GM12878 (cell line): ENCODE results near the gene TTYH3. TPM values are rescaled to one million over a fixed set of nuclear protein-coding genes. Genes with fewer than 3 reads are reported as not detected.

Experiments
- ATAC-seq: fragments of 200-7000 bp; cut with Tn5 transposase; 3 replicates; pipeline ENCODE4 v1.9.1; 2020; ENCODE audit warnings: mild to moderate bottlenecking, moderate library complexity
- BruUV-seq: library from RNA; stranded (reverse); fragments of 400-500 nt; replicated peaks from 2 replicates; lab custom pipeline; 2021; lab: Mats Ljungman, UMichigan
- CTCF ChIA-PET: fragments of 300-600 bp; sonication (Branson Sonifier 250); formaldehyde crosslinking; extraction: SDS; loops from one replicate; lab custom pipeline; 2021; ENCODE audit warnings: inconsistent platforms; lab: Yijun Ruan, JAX
- POLR2A ChIA-PET: fragments of 350-600 bp; formaldehyde crosslinking; extraction: SDS; loops from one replicate; lab custom pipeline; 2021; ENCODE audit warnings: inconsistent platforms; lab: Charles Lee
- RAD21 ChIA-PET: fragments of 300-600 bp; sonication (Branson Sonifier 250); formaldehyde crosslinking; loops from one replicate; lab custom pipeline; 2023; ENCODE audit warnings: antibody characterized with exemption; ENCODE audit not compliant: unreplicated experiment; lab: Charles Lee
- SMC1A ChIA-PET: fragments of 300-600 bp; sonication (Branson Sonifier 250); formaldehyde crosslinking; loops from one replicate; lab custom pipeline; 2023; ENCODE audit not compliant: unreplicated experiment, uncharacterized antibody; lab: Charles Lee
- DNase-seq: peaks from one replicate; pipeline ENCODE4 v3.0.0-alpha.2; 2011; ENCODE audit warnings: low read depth, low spot score
- FAIRE-seq: peaks from 3 replicates; lab custom pipeline; 2011; peaks lifted over from hg19 to GRCh38; lab: Jason Lieb, UNC
- H2AFZ ChIP-seq: 2 replicates; pipeline ENCODE4 v1.6.0; 2011; ENCODE audit warnings: low read depth, low read length, control low read depth; ENCODE audit not compliant: control insufficient read depth
- H3K27ac ChIP-seq: 2 replicates; pipeline ENCODE4 v1.5.1; 2011; ENCODE audit warnings: control low read depth; ENCODE audit not compliant: control insufficient read depth, insufficient read depth
- H3K27me3 ChIP-seq, 2 experiments: replicated peaks in 1 of 2; 2 replicates each; pipeline versions ENCODE4 v1.6.0 to v1.6.1; 2011; ENCODE audit warnings: low read length in 1 of 2; ENCODE audit not compliant: control insufficient read depth in 2 of 2, insufficient read depth in 2 of 2
- H3K36me3 ChIP-seq, 2 experiments: 2 replicates each; pipeline ENCODE4 v1.5.1; 2011; ENCODE audit warnings: low read length in 1 of 2; ENCODE audit not compliant: control insufficient read depth in 2 of 2, insufficient read depth in 2 of 2
- H3K4me1 ChIP-seq: 2 replicates; pipeline ENCODE4 v1.6.1; 2011; ENCODE audit warnings: mild to moderate bottlenecking, low read length, moderate library complexity, mixed read lengths; ENCODE audit not compliant: control insufficient read depth, insufficient read depth
- H3K4me2 ChIP-seq: 2 replicates; pipeline ENCODE4 v1.6.0; 2011; ENCODE audit warnings: control low read depth; ENCODE audit not compliant: control insufficient read depth, insufficient read depth
- H3K4me3 ChIP-seq: fragments of 200-600 bp; sonication (generic); 2 replicates; pipeline ENCODE4 v1.5.1; 2016
- H3K79me2 ChIP-seq: 2 replicates; pipeline ENCODE4 v1.6.0; 2011; ENCODE audit warnings: low read length; ENCODE audit not compliant: control insufficient read depth, insufficient read depth
- H3K9ac ChIP-seq: 2 replicates; pipeline ENCODE4 v1.8.0; 2011; ENCODE audit warnings: low read length, control low read depth, mixed read lengths; ENCODE audit not compliant: control insufficient read depth, insufficient read depth
- H3K9me3 ChIP-seq: replicated peaks from 3 replicates; pipeline ENCODE4 v1.5.1; 2011; ENCODE audit warnings: mild to moderate bottlenecking, low read length; ENCODE audit not compliant: control insufficient read depth, insufficient read depth
- H4K20me1 ChIP-seq: 2 replicates; pipeline ENCODE4 v1.6.0; 2011; ENCODE audit not compliant: control insufficient read depth, insufficient read depth
- BHLHE40 ChIP-seq, 2 experiments: fragments of 450-650 bp in 1 of 2; IDR thresholded peaks; 2 replicates each; pipeline ENCODE4 v1.6.1; 2011 to 2017; ENCODE audit warnings: low read depth in 2 of 2, borderline replicate concordance in 1 of 2, improper control_type of control experiment in 1 of 2, low read length in 1 of 2, mild to moderate bottlenecking in 1 of 2
- GABPA ChIP-seq: IDR thresholded peaks from 2 replicates; pipeline ENCODE4 v1.6.1; 2014; ENCODE audit warnings: antibody characterized with exemption, low read depth, mild to moderate bottlenecking, inconsistent platforms
- NBN ChIP-seq: fragments of 450-650 bp; IDR thresholded peaks from 2 replicates; pipeline ENCODE4 v1.6.1; 2016
- PAX8 ChIP-seq: fragments of 450-650 bp; IDR thresholded peaks from 2 replicates; pipeline ENCODE4 v1.6.1; 2017; ENCODE audit warnings: mild to moderate bottlenecking, moderate library complexity
- RAD21 ChIP-seq: IDR thresholded peaks from 2 replicates; pipeline ENCODE4 v1.6.1; 2011; ENCODE audit warnings: mild to moderate bottlenecking, low read depth, low read length, moderate library complexity; ENCODE audit not compliant: insufficient read depth
- SUPT20H ChIP-seq: IDR thresholded peaks from 2 replicates; pipeline ENCODE4 v1.6.1; 2011; ENCODE audit warnings: low read depth, mild to moderate bottlenecking, low read length, moderate library complexity, borderline replicate concordance; ENCODE audit not compliant: control insufficient read depth
- TCF3 ChIP-seq: IDR thresholded peaks from 2 replicates; pipeline ENCODE4 v1.6.1; 2012; ENCODE audit warnings: low read depth, mild to moderate bottlenecking, low read length, borderline replicate concordance; ENCODE audit not compliant: insufficient read depth
- WGBS: methylation state at CpG from one replicate; pipeline ENCODE4 v1.1.6; 2016; ENCODE audit warnings: low lambda C conversion rate; ENCODE audit not compliant: insufficient replicate concordance, insufficient coverage; ENCODE audit errors: missing lambda C conversion rate; 5-methylcytosine and 5-hydroxymethylcytosine counted together
- in situ Hi-C: fragments of 300-500 bp; cut with MboI; formaldehyde crosslinking; loops from 9 replicates; pipeline ENCODE4 v1.14.3; 2018; ENCODE audit warnings: mixed read lengths
- intact Hi-C: fragments of 100-400 bp; cut with micrococcal nuclease; formaldehyde crosslinking; loops from one replicate; pipeline ENCODE4 v1.14.2; 2022; ENCODE audit not compliant: unreplicated experiment
- polyA plus RNA-seq, 11 experiments: library from polyadenylated mRNA; depleted of rRNA in 4 of 11; unstranded in 6 of 11; stranded (reverse) in 5 of 11; fragments of >200 nt; fragmentation: Nextera tagmentation in 4 of 11; fragmentation: Illumina TruSeq in 1 of 11; extraction: Ambion mirVana in 4 of 11; extraction: Trizol in 1 of 11; gene quantifications; 1 replicate in 1 of 11; 2 replicates in 10 of 11; pipeline versions ENCODE4 v1.2.1 to v1.2.3, GENCODE V29; 2011 to 2016; ENCODE audit warnings: inconsistent platforms in 2 of 11, missing spikeins in 2 of 11, low read depth in 1 of 11
- total RNA-seq, 4 experiments: library from RNA; depleted of rRNA in 3 of 4; stranded (reverse); fragments of >200 nt in 3 of 4; fragmentation: Illumina TruSeq in 1 of 4; extraction: Trizol in 1 of 4; gene quantifications; 2 replicates each; pipeline versions ENCODE4 v1.2.1 to v1.2.3, GENCODE V29; 2013 to 2021
- TF ChIP-seq, protein P1 (sequence below): fragments of 450-650 bp; IDR thresholded peaks from 2 replicates; pipeline ENCODE4 v1.6.1; 2017; ENCODE audit warnings: mild to moderate bottlenecking, low read depth, inconsistent platforms; ENCODE audit not compliant: poor library complexity, severe bottlenecking
- TF ChIP-seq, protein P2 (sequence below): IDR thresholded peaks from 2 replicates; pipeline ENCODE4 v1.6.1; 2012; ENCODE audit warnings: mild to moderate bottlenecking, low read depth, low read length

Gene TTYH3
- total and polyA plus RNA-seq, 10 of the 15 experiments (the other 5 are each of a cell fraction or from before 2014, with no cell fraction given), result 0.79 to 71.4 (median 10.5) TPM

DNA sequence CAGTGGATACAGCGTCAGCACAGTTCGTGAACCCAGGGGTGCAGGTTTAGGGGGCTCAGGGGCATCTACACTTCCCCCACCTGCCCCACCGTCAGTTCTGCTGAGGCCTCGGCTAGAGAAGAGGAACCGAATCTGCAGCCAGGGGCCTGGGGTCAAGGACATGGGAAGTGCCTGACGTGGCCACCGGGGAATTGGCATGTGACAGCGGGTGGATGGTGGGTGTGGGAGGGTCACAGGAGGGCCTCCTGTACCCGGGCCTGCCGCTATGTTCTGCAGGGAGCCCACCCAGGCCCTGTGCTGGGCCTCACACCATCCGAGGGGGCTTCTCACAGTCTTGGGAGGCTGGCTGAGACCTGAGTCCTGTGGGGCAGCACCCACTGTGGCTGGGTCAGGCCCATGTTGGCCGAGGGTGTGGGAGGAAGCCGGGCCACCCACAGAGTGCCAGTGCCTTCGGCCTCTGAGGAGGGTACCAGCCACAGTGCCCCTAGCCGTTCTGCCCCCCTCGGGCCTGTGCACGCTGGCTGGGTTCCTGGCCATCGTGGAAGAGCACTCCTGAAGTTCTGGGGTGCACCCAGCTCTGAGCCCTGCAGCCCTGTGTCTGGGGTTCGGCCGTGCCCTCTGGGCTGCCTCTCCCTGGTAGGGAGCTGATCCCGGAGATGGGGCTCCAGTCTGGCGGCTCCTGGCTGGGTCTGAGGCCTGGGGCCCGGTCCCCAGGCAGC is 5.9 kb downstream of the TTYH3 start (continued):
- TF ChIP-seq, protein P1, sequence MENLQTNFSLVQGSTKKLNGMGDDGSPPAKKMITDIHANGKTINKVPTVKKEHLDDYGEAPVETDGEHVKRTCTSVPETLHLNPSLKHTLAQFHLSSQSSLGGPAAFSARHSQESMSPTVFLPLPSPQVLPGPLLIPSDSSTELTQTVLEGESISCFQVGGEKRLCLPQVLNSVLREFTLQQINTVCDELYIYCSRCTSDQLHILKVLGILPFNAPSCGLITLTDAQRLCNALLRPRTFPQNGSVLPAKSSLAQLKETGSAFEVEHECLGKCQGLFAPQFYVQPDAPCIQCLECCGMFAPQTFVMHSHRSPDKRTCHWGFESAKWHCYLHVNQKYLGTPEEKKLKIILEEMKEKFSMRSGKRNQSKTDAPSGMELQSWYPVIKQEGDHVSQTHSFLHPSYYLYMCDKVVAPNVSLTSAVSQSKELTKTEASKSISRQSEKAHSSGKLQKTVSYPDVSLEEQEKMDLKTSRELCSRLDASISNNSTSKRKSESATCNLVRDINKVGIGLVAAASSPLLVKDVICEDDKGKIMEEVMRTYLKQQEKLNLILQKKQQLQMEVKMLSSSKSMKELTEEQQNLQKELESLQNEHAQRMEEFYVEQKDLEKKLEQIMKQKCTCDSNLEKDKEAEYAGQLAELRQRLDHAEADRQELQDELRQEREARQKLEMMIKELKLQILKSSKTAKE, result peak; percentile 27
- TF ChIP-seq TCF3, result no peak

DNA sequence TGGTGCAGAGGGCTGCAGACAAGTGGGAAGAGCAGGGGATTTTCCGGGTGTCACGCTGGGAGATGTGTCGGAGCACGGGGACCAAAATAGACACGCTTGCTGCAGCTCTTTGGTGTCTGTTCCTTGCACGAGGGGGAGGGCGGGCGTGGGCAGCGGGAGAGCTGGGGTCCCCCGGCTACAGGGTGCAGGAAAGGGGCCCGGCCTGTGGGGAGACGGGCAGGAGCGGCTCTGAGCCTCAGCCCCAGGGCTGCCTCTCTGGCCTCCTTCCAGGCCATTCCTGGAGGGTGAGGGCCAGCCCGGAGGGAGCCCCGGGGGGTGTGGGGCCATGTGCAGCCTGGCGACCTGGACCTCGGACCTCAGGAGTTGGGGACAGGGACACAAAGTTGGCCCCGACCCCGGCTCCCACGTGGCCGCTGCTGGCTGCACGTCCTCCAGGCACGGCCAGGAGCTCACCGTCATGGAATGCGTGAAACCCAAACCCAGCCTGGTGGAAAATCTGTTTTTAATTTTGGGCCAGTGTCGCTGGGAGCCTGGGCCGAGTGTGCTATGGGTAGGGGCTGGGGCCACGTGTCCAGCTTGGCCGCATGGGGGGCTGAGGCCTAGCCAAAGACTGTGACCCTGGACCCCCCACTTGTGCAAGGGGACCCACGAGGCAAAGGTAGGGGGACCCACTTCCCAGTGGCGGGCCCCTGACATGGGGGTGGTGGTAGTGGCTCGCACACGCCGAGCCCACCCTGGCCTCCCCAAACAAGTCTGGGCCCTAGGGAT is 6.6 kb downstream of the TTYH3 start:
- ATAC-seq (no peak), FAIRE-seq (no peak), DNase-seq (no peak)
- ChIA-PET SMC1A (interaction anchor here (0.6 kb wide), 1 partner anchor 32 kb away, joined by 3 read pairs; no protein-coding TSS in a partner anchor), RAD21 (interaction anchor here (0.7 to 1.3 kb wide), 2 partner anchors 71 to 1104 kb away, joined by 3 to 4 read pairs; no protein-coding TSS in a partner anchor), POLR2A (interaction anchor here (0.7 kb wide), 1 partner anchor 72 kb away, joined by 3 read pairs; no protein-coding TSS in a partner anchor), CTCF (interaction anchor here (1.0 to 2.2 kb wide), 2 partner anchors 71 kb away, joined by 6 to 9 read pairs; no protein-coding TSS in a partner anchor)
- intact Hi-C loops (no loop called here), in situ Hi-C loops (no loop called here)
- Histone ChIP-seq H3K27ac (peak overlapping the region; percentile 48; the same call in 1 of the 2 replicates), H2AFZ (no peak overlapping the region), H3K4me2 (peak overlapping the region; percentile 71; the same call in 1 of the 2 replicates), H3K4me1 (peaks cover 29% of the 10 kb centered on the region), H3K4me3 (0 out of 2 replicates have a peak overlapping the region, but pooled peaks have one; percentile 22), H3K36me3 (no peaks in the 10 kb centered on the region; a peak in 2 of 4 replicates), H3K79me2 (peaks cover 14% of the 10 kb centered on the region), H4K20me1 (no peaks in the 10 kb centered on the region), H3K27me3 (no peaks in the 10 kb centered on the region), H3K9ac (peak overlapping the region; percentile 31; the same call in 1 of the 2 replicates), H3K9me3 (no peaks in the 10 kb centered on the region)
- WGBS, result 57% methylated on average over 30 of the region's 34 CpGs
- no peak for TF ChIP-seq NBN
- no peak for TF ChIP-seq RAD21
- no peak for TF ChIP-seq PAX8
- no peak for TF ChIP-seq GABPA
- TF ChIP-seq, protein P2, sequence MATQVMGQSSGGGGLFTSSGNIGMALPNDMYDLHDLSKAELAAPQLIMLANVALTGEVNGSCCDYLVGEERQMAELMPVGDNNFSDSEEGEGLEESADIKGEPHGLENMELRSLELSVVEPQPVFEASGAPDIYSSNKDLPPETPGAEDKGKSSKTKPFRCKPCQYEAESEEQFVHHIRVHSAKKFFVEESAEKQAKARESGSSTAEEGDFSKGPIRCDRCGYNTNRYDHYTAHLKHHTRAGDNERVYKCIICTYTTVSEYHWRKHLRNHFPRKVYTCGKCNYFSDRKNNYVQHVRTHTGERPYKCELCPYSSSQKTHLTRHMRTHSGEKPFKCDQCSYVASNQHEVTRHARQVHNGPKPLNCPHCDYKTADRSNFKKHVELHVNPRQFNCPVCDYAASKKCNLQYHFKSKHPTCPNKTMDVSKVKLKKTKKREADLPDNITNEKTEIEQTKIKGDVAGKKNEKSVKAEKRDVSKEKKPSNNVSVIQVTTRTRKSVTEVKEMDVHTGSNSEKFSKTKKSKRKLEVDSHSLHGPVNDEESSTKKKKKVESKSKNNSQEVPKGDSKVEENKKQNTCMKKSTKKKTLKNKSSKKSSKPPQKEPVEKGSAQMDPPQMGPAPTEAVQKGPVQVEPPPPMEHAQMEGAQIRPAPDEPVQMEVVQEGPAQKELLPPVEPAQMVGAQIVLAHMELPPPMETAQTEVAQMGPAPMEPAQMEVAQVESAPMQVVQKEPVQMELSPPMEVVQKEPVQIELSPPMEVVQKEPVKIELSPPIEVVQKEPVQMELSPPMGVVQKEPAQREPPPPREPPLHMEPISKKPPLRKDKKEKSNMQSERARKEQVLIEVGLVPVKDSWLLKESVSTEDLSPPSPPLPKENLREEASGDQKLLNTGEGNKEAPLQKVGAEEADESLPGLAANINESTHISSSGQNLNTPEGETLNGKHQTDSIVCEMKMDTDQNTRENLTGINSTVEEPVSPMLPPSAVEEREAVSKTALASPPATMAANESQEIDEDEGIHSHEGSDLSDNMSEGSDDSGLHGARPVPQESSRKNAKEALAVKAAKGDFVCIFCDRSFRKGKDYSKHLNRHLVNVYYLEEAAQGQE, result no peak
- TF ChIP-seq SUPT20H, result no peak
- 0 out of 4 replicates have a peak, but pooled peaks of 1 of the 2 experiments have one; percentile 3 for TF ChIP-seq BHLHE40 (IDR thresholded peaks at IDR 0.05; ENCODE audit: borderline replicate concordance in 1 of 2, low read depth in 2 of 2, low read length in 1 of 2)
- BruUV-seq, result no TSS peak
